Thoracic aorta (tissue), 2 donors: ENCODE measurements around the gene PNMA8B. TPM values are rescaled to one million over a fixed set of nuclear protein-coding genes. Genes with fewer than 3 reads are reported as not detected.
A peak's percentile ranks its signal among the peaks of the same experiment; 100 is the strongest.

Source experiments
- ATAC-seq: fragments of 150-250 bp; one replicate; pipeline ENCODE4 v1.8.0; 2017; ENCODE audit warnings: low read depth; ENCODE audit not compliant: insufficient number of reproducible peaks, low FRiP score
- DNase-seq: peaks from one replicate; pipeline ENCODE4 v3.0.0-alpha.2; 2020; ENCODE audit warnings: low spot score
- H3K27ac ChIP-seq, 2 donors: fragments of 200-600 bp; sonication (generic); 1 replicate in 1 of 2; 2 replicates in 1 of 2; pipeline ENCODE4 v1.5.1; 2016; ENCODE audit warnings: mild to moderate bottlenecking in 2 of 2, moderate library complexity in 2 of 2
- H3K27me3 ChIP-seq: fragments of 200-600 bp; sonication (generic); replicated peaks from 2 replicates; pipeline ENCODE4 v1.6.0; 2016; ENCODE audit warnings: mild to moderate bottlenecking; ENCODE audit not compliant: insufficient read depth
- H3K36me3 ChIP-seq: fragments of 200-600 bp; sonication (generic); one replicate; pipeline ENCODE4 v1.5.1; 2016
- H3K4me1 ChIP-seq, 2 donors: fragments of 200-600 bp; sonication (generic); 1 replicate in 1 of 2; 2 replicates in 1 of 2; pipeline versions ENCODE4 v1.5.1 to v1.6.0; 2016; ENCODE audit warnings: low read depth in 2 of 2, mild to moderate bottlenecking in 1 of 2; ENCODE audit not compliant: control insufficient read depth in 1 of 2
- H3K4me3 ChIP-seq: fragments of 200-600 bp; sonication (generic); 2 replicates; pipeline ENCODE4 v1.5.1; 2016; ENCODE audit warnings: mild to moderate bottlenecking
- H3K9me3 ChIP-seq: fragments of 200-600 bp; sonication (generic); 2 replicates; pipeline ENCODE4 v1.5.1; 2016
- total RNA-seq, 2 donors: library from RNA; depleted of rRNA; stranded (reverse); fragments of >200 nt; gene quantifications; one replicate each; pipeline versions ENCODE4 v1.1.0 to v1.2.3, GENCODE V29; 2016
- TF ChIP-seq, protein P1 (sequence below): fragments of 200-600 bp; sonication (generic); IDR thresholded peaks from one replicate; pipeline ENCODE4 v1.5.1; 2019; ENCODE audit warnings: antibody characterized with exemption

The PNMA8B gene
- total RNA-seq, 2 donors from 2014 or later, result 4.4 to 4.9 TPM

DNA sequence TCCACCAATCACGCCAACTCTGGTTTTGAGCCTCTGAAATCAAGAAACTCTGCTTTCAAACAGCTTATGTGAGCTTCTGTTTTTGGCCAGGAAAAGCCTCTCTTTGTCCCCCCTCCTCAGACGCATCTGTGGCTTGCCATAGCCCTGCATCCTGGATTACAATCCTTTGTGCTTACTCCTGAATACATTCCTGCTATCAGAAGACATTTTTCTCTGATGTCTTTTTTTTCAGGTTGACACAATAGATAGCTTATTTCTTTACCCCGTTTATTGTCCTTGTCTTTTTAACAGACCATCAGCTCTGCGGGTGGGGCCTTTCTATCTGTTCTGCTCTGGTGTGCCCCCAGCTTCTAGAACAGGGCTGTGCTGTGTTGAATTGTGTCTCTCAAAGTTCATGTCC is 11.0 kb downstream of the PNMA8B start:
- Histone ChIP-seq H3K36me3 (no peaks in the 10 kb centered on the region), H3K4me1 (peaks cover 22 to 56% of the 10 kb centered on the region in 2 donors), H3K4me3 (no peak overlapping the region), H3K27ac (no peak overlapping the region), H3K9me3 (no peaks in the 10 kb centered on the region), H3K27me3 (no peaks in the 10 kb centered on the region)
- no peak for DNase-seq
- ATAC-seq, result no peak
- TF ChIP-seq, protein P1, sequence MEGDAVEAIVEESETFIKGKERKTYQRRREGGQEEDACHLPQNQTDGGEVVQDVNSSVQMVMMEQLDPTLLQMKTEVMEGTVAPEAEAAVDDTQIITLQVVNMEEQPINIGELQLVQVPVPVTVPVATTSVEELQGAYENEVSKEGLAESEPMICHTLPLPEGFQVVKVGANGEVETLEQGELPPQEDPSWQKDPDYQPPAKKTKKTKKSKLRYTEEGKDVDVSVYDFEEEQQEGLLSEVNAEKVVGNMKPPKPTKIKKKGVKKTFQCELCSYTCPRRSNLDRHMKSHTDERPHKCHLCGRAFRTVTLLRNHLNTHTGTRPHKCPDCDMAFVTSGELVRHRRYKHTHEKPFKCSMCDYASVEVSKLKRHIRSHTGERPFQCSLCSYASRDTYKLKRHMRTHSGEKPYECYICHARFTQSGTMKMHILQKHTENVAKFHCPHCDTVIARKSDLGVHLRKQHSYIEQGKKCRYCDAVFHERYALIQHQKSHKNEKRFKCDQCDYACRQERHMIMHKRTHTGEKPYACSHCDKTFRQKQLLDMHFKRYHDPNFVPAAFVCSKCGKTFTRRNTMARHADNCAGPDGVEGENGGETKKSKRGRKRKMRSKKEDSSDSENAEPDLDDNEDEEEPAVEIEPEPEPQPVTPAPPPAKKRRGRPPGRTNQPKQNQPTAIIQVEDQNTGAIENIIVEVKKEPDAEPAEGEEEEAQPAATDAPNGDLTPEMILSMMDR, result no peak

DNA sequence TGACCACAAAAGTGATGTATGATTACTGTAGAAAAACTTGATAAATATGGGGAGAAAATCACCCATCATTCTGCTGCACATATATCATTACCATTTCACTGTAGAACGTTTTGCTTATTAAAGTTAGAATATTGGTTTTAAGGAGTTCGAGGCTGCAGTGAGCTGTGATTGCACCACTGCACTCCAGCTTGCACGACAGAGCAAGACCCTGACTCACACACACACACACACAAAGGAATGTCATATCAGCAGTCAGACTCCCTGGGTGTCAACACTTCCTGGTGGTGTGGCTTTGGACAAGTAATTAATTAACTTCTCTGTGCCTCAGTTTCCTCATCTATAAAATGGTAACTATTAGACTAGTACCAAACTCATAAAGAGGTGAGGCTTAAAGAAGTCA is 13.0 kb downstream of the PNMA8B start:
- Histone ChIP-seq H3K27ac (peak overlapping the region; percentile 96 to 97), H3K9me3 (no peaks in the 10 kb centered on the region), H3K27me3 (no peaks in the 10 kb centered on the region), H3K4me3 (no peak overlapping the region), H3K36me3 (no peaks in the 10 kb centered on the region), H3K4me1 (peaks cover 15 to 46% of the 10 kb centered on the region in 2 donors)
- no peak for DNase-seq
- TF ChIP-seq, protein P1, result no peak
- ATAC-seq, result no peak

DNA sequence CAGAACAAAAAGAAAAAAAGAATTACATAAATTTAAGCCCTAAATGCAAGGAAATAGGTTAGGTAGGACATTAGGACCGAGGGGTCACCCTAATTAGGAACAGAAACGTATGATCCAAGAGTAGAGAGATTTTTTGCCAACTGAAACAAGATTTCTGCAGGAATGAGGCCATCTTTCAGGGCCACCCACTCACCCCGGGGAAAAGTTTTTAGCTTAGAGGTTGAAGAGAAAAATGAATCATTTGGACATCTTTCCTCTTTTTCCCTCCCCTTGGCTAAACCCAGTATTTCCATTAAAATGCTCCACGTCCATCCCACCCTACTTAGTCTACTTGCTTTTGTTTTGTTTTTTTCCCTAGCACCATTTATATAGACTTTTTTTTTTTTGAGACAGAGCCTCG is 13.7 kb downstream of the PNMA8B start:
- peaks cover 15 to 43% of the 10 kb centered on the region in 2 donors for H3K4me1 ChIP-seq
- ATAC-seq (no peak), DNase-seq (no peak)
- no peaks in the 10 kb centered on the region for H3K9me3 ChIP-seq
- H3K4me3 ChIP-seq, result peak overlapping the region; percentile 41
- TF ChIP-seq, protein P1, result no peak
- H3K27ac ChIP-seq, result peak overlapping the region; percentile 96 to 97
- no peaks in the 10 kb centered on the region for H3K27me3 ChIP-seq
- no peaks in the 10 kb centered on the region for H3K36me3 ChIP-seq

DNA sequence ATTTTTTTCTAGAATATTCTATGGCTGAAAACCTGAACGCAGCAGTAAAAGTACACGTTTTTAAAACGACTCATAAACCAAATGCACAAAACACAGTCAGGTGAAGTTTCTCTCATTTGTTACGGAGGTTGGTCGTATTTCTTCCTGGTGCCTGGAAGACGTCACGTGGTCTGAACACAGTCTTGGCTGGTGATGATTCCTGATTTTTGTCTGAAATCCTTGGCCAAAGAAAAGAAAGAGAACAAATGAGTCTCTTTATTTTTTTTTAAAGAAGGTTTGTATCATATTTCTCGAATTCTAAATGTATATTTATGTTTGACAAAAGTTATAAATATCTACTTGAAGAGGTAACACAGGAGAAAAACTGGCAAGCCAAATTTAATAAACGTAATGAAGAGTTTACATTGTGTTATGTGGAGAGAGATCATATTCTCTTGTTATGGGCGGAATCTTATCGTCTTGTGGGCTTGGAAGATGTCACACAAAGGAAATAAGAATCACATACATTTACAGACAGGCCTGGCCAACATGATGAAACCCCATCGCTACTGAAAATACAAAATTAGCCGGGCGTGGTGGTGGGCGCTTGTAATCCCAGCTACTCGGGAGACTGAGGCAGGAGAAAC is 14.3 kb downstream of the PNMA8B start:
- H3K27me3 ChIP-seq, result no peaks in the 10 kb centered on the region
- peak overlapping the region; percentile 41 for H3K4me3 ChIP-seq
- peak overlapping the region; percentile 96 to 97 for H3K27ac ChIP-seq
- peaks cover 16 to 47% of the 10 kb centered on the region in 2 donors for H3K4me1 ChIP-seq
- no peaks in the 10 kb centered on the region for H3K36me3 ChIP-seq
- TF ChIP-seq, protein P1, result no peak
- H3K9me3 ChIP-seq, result no peaks in the 10 kb centered on the region
- ATAC-seq (no peak), DNase-seq (no peak)

DNA sequence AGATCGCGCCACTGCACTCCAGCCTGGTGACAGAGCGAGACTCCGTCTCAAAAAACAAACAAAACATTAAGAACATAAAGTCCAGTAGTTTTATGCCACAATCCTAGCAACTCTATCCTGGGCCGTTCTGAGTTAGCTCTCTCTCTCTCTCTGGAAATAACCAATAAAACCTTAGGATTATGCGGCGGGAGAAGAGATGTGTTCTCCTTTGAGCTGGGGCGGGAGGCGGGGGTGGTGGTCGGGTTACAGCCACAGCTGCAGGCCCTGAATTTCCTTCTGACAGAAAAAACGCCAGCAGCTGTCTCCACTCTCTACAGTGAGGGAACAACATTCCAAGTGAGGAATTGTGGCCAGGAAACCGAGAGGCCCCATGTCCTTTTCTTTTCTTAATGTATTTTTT is 15.3 kb downstream of the PNMA8B start:
- TF ChIP-seq, protein P1, result no peak

More for the DNA sequence above, 15.3 kb downstream of the PNMA8B start:
- H3K27me3 ChIP-seq, result no peaks in the 10 kb centered on the region
- peak overlapping the region; percentile 96 to 97 for H3K27ac ChIP-seq
- no peak overlapping the region for H3K4me3 ChIP-seq
- H3K4me1 ChIP-seq, result peaks cover 24 to 56% of the 10 kb centered on the region in 2 donors
- H3K9me3 ChIP-seq, result no peaks in the 10 kb centered on the region
- H3K36me3 ChIP-seq, result no peaks in the 10 kb centered on the region
- ATAC-seq, result no peak
- DNase-seq, result no peak
